Omental fat pad (tissue), 4 donors: ENCODE data around the gene LMO7. TPM values are rescaled to one million over a fixed set of nuclear protein-coding genes. Genes with fewer than 3 reads are reported as not detected.
"Not testable (repeated sequence)": the region's sequence is repeated elsewhere in the genome, so short reads cannot be mapped to it uniquely, and the experiment has no call there.

Experiments used
- ATAC-seq: fragments of 150-250 bp; one replicate; pipeline ENCODE4 v1.9.1; 2016; ENCODE audit warnings: mild to moderate bottlenecking, moderate library complexity; ENCODE audit not compliant: low FRiP score
- DNase-seq: peaks from one replicate; pipeline ENCODE4 v3.0.0-alpha.2; 2019; ENCODE audit warnings: low spot score
- CTCF ChIP-seq, 3 donors: fragments of 450-650 bp; IDR thresholded peaks; one replicate each; pipeline ENCODE4 v1.5.1; 2016 to 2017; ENCODE audit warnings: antibody characterized with exemption in 3 of 3, mild to moderate bottlenecking in 3 of 3, moderate library complexity in 2 of 3
- total RNA-seq, 4 donors: library from RNA; depleted of rRNA; stranded (reverse); fragments of >200 nt; gene quantifications; one replicate each; pipeline ENCODE4 v1.1.0, GENCODE V29; 2016

Gene LMO7
- total RNA-seq, 4 donors from 2014 or later = 7.7 to 22.0 (median 12.4) TPM

GRCh38 chr13:75787249-75787928 lies 151.3 kb downstream of the LMO7 start:
- TF ChIP-seq CTCF (IDR thresholded peaks at IDR 0.05) = no peak
- no peak for ATAC-seq
- DNase-seq = no peak

- TF ChIP-seq CTCF (IDR thresholded peaks at IDR 0.05) = no peak
- ATAC-seq = peak; percentile 22
- no peak for DNase-seq
Measured at GRCh38 chr13:75788481-75788981, 152.4 kb downstream of the LMO7 start.

DNA sequence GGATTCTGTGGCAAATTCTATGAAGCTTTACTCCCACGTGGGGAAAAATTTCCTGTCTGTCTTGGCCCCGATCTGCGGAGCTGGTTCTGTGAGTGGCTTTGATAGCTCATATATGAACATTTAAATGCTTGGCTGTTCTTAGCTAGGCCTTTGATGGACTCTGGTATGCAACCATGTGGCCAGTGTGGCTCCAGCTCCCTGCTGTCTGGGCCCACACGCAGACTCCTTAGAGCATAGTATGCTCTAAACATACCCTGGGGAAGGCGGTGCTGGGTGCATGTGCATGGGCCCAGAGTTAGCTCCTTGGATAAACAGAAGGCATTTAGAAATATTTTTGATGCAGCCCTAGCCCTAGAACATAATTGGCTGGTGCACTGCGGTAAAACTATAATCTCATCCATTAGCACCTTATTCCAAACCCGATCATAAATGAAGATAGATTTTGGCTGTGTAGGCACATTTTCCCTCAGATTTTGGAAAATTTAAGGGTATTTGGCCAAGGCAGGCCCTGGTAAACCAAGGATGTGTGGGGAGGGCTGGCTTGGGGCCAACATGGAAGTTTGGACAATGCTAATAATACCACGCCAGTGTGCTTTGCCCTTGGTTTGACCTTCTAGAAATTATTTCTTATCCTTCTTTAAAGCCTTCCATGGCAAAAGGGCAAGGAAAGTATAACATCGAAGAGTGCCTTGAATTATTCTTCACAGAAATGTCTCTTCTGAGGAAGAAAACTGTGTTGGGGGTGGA lies 153.5 kb downstream of the LMO7 start:
- no peak for DNase-seq
- no peak for TF ChIP-seq CTCF (IDR thresholded peaks at IDR 0.05)
- ATAC-seq = peak; percentile 12

DNA sequence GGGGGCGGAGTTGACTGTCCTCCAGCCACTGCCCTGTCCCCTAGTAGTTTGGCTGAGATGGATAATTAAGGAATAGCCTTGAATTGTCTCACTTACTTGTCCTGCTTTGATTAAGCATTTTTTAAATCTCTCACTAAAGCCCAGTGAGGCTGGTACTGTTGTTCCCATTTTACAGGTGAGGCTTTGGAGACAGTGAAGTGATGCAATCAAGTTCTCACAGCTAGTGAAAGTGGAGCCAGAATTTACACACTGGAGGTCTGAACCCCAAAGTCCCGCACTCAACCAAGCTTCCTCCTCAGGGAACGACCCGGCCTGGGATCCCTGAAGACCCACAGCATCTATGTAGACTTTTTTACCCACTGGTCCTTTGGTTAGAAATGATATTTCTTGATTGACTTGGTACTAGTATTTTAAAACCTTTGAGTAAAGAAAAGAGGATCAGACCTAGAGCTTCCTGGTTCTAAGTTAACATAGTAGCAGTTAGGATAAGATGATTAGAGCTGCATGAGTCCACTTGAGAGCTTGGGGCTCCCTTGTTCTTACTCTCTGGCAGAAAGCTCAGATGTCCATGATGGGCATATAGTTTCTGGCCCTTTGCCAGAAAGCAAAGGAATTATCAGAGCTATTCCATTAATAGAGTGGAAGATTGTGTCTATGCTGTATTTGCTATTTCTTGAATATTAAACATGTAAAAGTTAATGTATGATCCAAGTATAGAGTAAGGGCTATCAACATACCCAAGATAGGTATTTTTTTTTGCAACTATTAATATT lies 154.3 kb downstream of the LMO7 start:
- ATAC-seq (no peak), DNase-seq (no peak)
- TF ChIP-seq CTCF (IDR thresholded peaks at IDR 0.05) = no peak

DNA sequence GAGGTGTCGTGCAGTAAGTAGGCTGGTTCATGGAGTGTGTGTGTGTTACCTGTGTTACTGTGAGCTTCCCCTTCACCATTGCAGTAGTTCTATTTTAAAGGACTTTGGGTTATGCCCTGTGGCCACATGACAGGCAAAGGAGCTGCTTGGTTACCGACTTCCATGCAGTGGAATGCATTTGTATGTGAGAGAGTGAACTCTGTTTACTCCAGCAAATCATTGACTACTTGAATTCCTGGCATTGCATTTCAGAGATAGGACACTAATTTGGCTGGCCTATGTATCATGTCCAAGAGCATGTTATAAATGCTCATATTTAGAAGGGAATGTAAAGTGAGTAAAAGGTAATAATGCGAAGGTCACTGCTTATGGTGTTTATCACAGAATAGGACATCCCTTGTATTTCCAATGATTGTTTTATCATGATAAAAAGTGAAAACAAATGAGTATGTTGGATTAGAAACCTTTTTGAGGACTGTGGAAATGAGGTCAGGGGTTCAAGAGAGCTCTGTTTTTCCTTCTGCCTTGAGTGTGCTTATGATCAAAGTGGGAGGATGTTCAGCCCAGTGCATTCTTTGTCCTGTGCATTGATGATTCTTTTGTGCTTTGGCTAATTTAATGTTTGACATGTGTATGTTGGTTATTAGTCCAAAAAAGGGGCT lies 156.5 kb downstream of the LMO7 start:
- no peak for ATAC-seq
- no peak for TF ChIP-seq CTCF (IDR thresholded peaks at IDR 0.05)
- DNase-seq = no peak

- DNase-seq, ATAC-seq: not testable (repeated sequence)
Measured at GRCh38 chr13:75793188-75793567, 157.0 kb downstream of the LMO7 start.

GRCh38 chr13:75794663-75795062 lies 158.5 kb downstream of the LMO7 start:
- ATAC-seq = no peak
- no peak for DNase-seq
- no peak for TF ChIP-seq CTCF (IDR thresholded peaks at IDR 0.05)
